Prostate gland (tissue), 2 donors: ENCODE measurements around the gene CRTAC1.

Experiments
- POLR2A ChIP-seq: fragments of 450-650 bp; IDR thresholded peaks from one replicate; pipeline ENCODE4 v1.6.1; 2016; ENCODE audit warnings: antibody characterized with exemption, mild to moderate bottlenecking
- POLR2AphosphoS5 ChIP-seq: sonication (generic); formaldehyde crosslinking; IDR thresholded peaks from one replicate; pipeline ENCODE4 v1.6.1; 2017; ENCODE audit warnings: antibody characterized with exemption
- TF ChIP-seq, protein P1 (sequence below), 4 experiments: fragments of 200-600 bp in 2 of 4; fragments of 450-650 bp in 2 of 4; sonication (generic) in 2 of 4; IDR thresholded peaks; 1 replicate in 3 of 4; 2 replicates in 1 of 4; pipeline ENCODE4 v1.5.1; 2016 to 2019; ENCODE audit warnings: antibody characterized with exemption in 4 of 4, mild to moderate bottlenecking in 2 of 4, moderate library complexity in 2 of 4

DNA sequence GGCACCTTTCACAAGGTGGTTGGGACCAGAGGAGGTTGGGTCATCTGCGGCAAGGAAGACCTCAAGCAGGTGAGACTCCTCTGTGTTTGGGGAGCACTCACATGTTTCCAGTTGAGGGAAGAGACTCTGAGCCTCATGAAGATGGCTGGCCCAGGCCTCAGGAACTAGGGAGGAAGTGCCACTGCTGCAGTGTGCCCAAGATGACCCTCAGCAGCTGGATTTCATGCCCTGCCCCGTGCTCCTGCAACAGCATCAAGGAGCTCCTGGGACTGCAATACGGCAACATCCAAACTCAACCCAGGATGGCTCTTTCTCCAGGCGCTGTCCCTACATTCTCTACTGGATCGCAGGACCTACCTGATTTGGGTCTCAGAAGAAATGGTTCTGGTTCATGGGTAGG lies 106.9 kb downstream of the CRTAC1 start:
- TF ChIP-seq, protein P1, sequence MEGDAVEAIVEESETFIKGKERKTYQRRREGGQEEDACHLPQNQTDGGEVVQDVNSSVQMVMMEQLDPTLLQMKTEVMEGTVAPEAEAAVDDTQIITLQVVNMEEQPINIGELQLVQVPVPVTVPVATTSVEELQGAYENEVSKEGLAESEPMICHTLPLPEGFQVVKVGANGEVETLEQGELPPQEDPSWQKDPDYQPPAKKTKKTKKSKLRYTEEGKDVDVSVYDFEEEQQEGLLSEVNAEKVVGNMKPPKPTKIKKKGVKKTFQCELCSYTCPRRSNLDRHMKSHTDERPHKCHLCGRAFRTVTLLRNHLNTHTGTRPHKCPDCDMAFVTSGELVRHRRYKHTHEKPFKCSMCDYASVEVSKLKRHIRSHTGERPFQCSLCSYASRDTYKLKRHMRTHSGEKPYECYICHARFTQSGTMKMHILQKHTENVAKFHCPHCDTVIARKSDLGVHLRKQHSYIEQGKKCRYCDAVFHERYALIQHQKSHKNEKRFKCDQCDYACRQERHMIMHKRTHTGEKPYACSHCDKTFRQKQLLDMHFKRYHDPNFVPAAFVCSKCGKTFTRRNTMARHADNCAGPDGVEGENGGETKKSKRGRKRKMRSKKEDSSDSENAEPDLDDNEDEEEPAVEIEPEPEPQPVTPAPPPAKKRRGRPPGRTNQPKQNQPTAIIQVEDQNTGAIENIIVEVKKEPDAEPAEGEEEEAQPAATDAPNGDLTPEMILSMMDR (IDR thresholded peaks at IDR 0.05) = no peak
- TF ChIP-seq POLR2AphosphoS5 (no peak), POLR2A (no peak)
